HAP-1 (cell line): ENCODE results near the gene PROZ.
A peak's percentile ranks its signal among the peaks of the same experiment; 100 is the strongest.

ENCODE experiments used
- DNase-seq, 2 experiments: peaks; one replicate each; pipeline ENCODE4 v3.0.0-alpha.2; 2016 to 2020; ENCODE audit warnings: low spot score in 2 of 2
- H3K27me3 ChIP-seq: fragments of 250-450 bp; sonication (Bioruptor Pico); 2 replicates; pipeline ENCODE4 v1.5.1; 2020; ENCODE audit warnings: low read depth, mild to moderate bottlenecking, moderate library complexity
- H3K36me3 ChIP-seq: fragments of 250-450 bp; sonication (Bioruptor Pico); replicated peaks from 2 replicates; pipeline ENCODE4 v1.5.1; 2020; ENCODE audit warnings: mild to moderate bottlenecking
- H3K4me1 ChIP-seq: fragments of 250-450 bp; sonication (Bioruptor Pico); 2 replicates; pipeline ENCODE4 v1.5.1; 2020; ENCODE audit warnings: mild to moderate bottlenecking
- H3K4me3 ChIP-seq: fragments of 250-450 bp; sonication (Bioruptor Pico); 2 replicates; pipeline ENCODE4 v1.5.1; 2020; ENCODE audit warnings: mild to moderate bottlenecking, moderate library complexity
- H3K9me3 ChIP-seq: fragments of 250-450 bp; sonication (Bioruptor Pico); 2 replicates; pipeline ENCODE4 v1.5.1; 2020; ENCODE audit warnings: mild to moderate bottlenecking, moderate library complexity
- in situ Hi-C: fragments of 300-500 bp; cut with MboI; formaldehyde crosslinking; loops from 3 replicates; pipeline ENCODE4 v1.14.3; 2020; ENCODE audit warnings: low sequenced_read_pairs, inconsistent platforms, mixed read lengths

The PROZ gene

GRCh38 chr13:113150550-113151365 lies 7.7 kb upstream of the PROZ start:
- in situ Hi-C loops = no loop called here
- Histone ChIP-seq H3K36me3 (no peaks in the 10 kb centered on the region; the same call in 1 of the 2 replicates), H3K4me1 (peaks cover 21% of the 10 kb centered on the region), H3K4me3 (no peak overlapping the region), H3K9me3 (no peaks in the 10 kb centered on the region), H3K27me3 (no peaks in the 10 kb centered on the region)
- DNase-seq = no peak

- no peaks in the 10 kb centered on the region; the same call in 1 of the 2 replicates for H3K36me3 ChIP-seq
- no peak overlapping the region for H3K4me3 ChIP-seq
- no peaks in the 10 kb centered on the region for H3K9me3 ChIP-seq
- H3K27me3 ChIP-seq = no peaks in the 10 kb centered on the region
- in situ Hi-C loops = no loop called here
- H3K4me1 ChIP-seq = peaks cover 21% of the 10 kb centered on the region
- DNase-seq = no peak
These were observed 6.4 kb upstream of the PROZ start for GRCh38 chr13:113151745-113152690.

- Histone ChIP-seq H3K27me3 (no peaks in the 10 kb centered on the region), H3K4me3 (peak overlapping the region; percentile 4; the same call in 1 of the 2 replicates), H3K4me1 (peaks cover 21% of the 10 kb centered on the region), H3K36me3 (no peaks in the 10 kb centered on the region; the same call in 1 of the 2 replicates), H3K9me3 (no peaks in the 10 kb centered on the region)
- in situ Hi-C loops = no loop called here
- DNase-seq = no peak
These were observed 5.8 kb upstream of the PROZ start for GRCh38 chr13:113152691-113152983.

- peak in 1 of 2 experiments; percentile 40 for DNase-seq
- Histone ChIP-seq H3K9me3 (no peaks in the 10 kb centered on the region), H3K4me3 (peak overlapping the region; percentile 31), H3K4me1 (peaks cover 21% of the 10 kb centered on the region), H3K36me3 (no peaks in the 10 kb centered on the region; the same call in 1 of the 2 replicates), H3K27me3 (no peaks in the 10 kb centered on the region)
- in situ Hi-C loops = no loop called here
These were observed 5.3 kb upstream of the PROZ start for GRCh38 chr13:113152984-113153809.

- DNase-seq = peak; percentile 44 to 83
- Histone ChIP-seq H3K9me3 (no peaks in the 10 kb centered on the region), H3K4me1 (peaks cover 21% of the 10 kb centered on the region), H3K36me3 (no peaks in the 10 kb centered on the region; the same call in 1 of the 2 replicates), H3K4me3 (peak overlapping the region; percentile 31), H3K27me3 (no peaks in the 10 kb centered on the region)
- in situ Hi-C loops = no loop called here
These were observed 4.4 kb upstream of the PROZ start for GRCh38 chr13:113153810-113154748.

- H3K27me3 ChIP-seq = no peaks in the 10 kb centered on the region
- H3K9me3 ChIP-seq = no peaks in the 10 kb centered on the region
- DNase-seq = peak in 1 of 2 experiments; percentile 6
- in situ Hi-C loops = no loop called here
- peaks cover 21% of the 10 kb centered on the region for H3K4me1 ChIP-seq
- H3K4me3 ChIP-seq = no peak overlapping the region
- no peaks in the 10 kb centered on the region; the same call in 1 of the 2 replicates for H3K36me3 ChIP-seq
These were observed 3.2 kb upstream of the PROZ start for GRCh38 chr13:113155201-113155600.

GRCh38 chr13:113155982-113156655 lies 2.3 kb upstream of the PROZ start:
- no peak for DNase-seq
- Histone ChIP-seq H3K4me3 (no peak overlapping the region), H3K27me3 (no peaks in the 10 kb centered on the region), H3K36me3 (no peaks in the 10 kb centered on the region; the same call in 1 of the 2 replicates), H3K9me3 (no peaks in the 10 kb centered on the region), H3K4me1 (peaks cover 21% of the 10 kb centered on the region)
- in situ Hi-C loops = no loop called here

GRCh38 chr13:113157206-113157928 lies 1.1 kb upstream of the PROZ start:
- peaks cover 20% of the 10 kb centered on the region for H3K4me1 ChIP-seq
- H3K4me3 ChIP-seq = no peak overlapping the region
- no peaks in the 10 kb centered on the region; the same call in 1 of the 2 replicates for H3K36me3 ChIP-seq
- no peaks in the 10 kb centered on the region for H3K9me3 ChIP-seq
- DNase-seq = no peak
- H3K27me3 ChIP-seq = peaks cover 3% of the 10 kb centered on the region
- in situ Hi-C loops = no loop called here

- DNase-seq = no peak
- peaks cover 6% of the 10 kb centered on the region for H3K4me1 ChIP-seq
- H3K27me3 ChIP-seq = peaks cover 9% of the 10 kb centered on the region
- in situ Hi-C loops = no loop called here
- no peaks in the 10 kb centered on the region; the same call in 1 of the 2 replicates for H3K36me3 ChIP-seq
- H3K4me3 ChIP-seq = no peak overlapping the region
- no peaks in the 10 kb centered on the region for H3K9me3 ChIP-seq
These were observed 498 bp downstream of the PROZ start for GRCh38 chr13:113158946-113159345.

- Histone ChIP-seq H3K27me3 (peaks cover 9% of the 10 kb centered on the region), H3K9me3 (no peaks in the 10 kb centered on the region), H3K4me3 (no peak overlapping the region), H3K36me3 (no peaks in the 10 kb centered on the region; the same call in 1 of the 2 replicates), H3K4me1 (peaks cover 2% of the 10 kb centered on the region)
- in situ Hi-C loops = no loop called here
- DNase-seq = peak in 1 of 2 experiments; percentile 9
These were observed 1.3 kb downstream of the PROZ start for GRCh38 chr13:113159701-113160100.

- no peak for DNase-seq
- no peaks in the 10 kb centered on the region for H3K36me3 ChIP-seq
- no peak overlapping the region for H3K4me3 ChIP-seq
- H3K9me3 ChIP-seq = no peaks in the 10 kb centered on the region
- H3K4me1 ChIP-seq = no peaks in the 10 kb centered on the region
- in situ Hi-C loops = no loop called here
- peaks cover 9% of the 10 kb centered on the region for H3K27me3 ChIP-seq
These were observed 2.5 kb downstream of the PROZ start for GRCh38 chr13:113160983-113161382.
